Measurements from ENCODE around the gene FHAD1.

The FHAD1 gene

GRCh38 chr1:15410223-15410883 is 163.3 kb downstream of the FHAD1 start:
- DNase-seq (ENCODE audit: insufficient read length, low spot score) (no peak), FAIRE-seq (no peak)

DNA sequence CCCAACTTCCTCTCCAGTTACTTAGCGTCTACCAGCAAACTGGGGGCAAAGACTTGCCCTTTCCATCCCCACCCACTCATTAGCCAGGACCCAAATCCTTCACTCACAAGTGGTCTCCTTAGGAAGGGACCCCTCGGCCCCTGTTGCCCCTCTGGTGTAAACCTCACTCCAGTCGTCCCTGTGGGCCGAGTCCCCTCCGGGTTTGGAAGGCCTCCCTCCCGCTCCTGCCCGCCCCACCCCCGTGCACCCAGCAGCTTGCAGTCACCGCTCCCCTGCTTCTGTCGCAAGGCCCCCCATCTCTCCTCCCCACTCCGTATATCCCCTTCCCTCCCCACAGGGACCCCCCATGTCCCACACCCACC is 163.8 kb downstream of the FHAD1 start:
- FAIRE-seq (no peak), DNase-seq (ENCODE audit: insufficient read length, low spot score) (no peak)

- FAIRE-seq (peak; percentile 93), DNase-seq (ENCODE audit: insufficient read length, low spot score) (peak; percentile 83)
Observed at GRCh38 chr1:15411593-15412137, 164.6 kb downstream of the FHAD1 start.

DNA sequence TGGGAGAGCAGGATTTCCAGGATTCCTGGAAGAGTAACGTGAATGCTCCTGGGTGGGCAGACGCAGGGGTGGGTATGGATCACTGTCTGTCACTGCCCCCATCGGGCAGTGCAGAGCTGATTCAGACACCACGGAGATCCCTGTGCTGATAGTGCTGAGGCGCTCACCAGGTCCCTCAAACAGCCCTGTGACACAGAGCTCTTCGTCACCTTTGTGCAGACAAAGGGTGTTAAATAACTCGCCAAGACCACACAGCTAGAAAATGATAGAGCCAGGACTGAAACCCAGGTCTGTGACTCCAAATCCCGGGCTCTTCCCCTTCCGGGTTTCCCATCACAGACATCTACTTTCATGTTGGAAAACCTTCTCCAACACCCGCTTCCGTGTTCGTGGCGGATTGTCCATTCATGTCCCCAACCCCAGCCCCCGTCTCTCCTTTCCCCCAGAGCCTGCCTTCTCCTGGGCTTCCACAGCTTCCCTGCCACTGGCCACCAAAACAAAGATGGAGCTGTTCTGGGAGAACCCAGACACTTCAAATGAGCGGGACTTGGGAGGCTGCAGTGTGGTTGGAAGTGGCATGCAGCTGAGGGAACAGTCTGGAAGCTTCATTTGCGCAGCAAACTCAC is 165.3 kb downstream of the FHAD1 start:
- no peak for FAIRE-seq
- no peak for DNase-seq (ENCODE audit: insufficient read length, low spot score)

- no peak for DNase-seq (ENCODE audit: insufficient read length, low spot score)
- no peak for FAIRE-seq
Observed at GRCh38 chr1:15412843-15413242, 165.8 kb downstream of the FHAD1 start.

- DNase-seq (ENCODE audit: insufficient read length, low spot score) (no peak), FAIRE-seq (no peak)
Observed at GRCh38 chr1:15413563-15414444, 166.8 kb downstream of the FHAD1 start.

DNA sequence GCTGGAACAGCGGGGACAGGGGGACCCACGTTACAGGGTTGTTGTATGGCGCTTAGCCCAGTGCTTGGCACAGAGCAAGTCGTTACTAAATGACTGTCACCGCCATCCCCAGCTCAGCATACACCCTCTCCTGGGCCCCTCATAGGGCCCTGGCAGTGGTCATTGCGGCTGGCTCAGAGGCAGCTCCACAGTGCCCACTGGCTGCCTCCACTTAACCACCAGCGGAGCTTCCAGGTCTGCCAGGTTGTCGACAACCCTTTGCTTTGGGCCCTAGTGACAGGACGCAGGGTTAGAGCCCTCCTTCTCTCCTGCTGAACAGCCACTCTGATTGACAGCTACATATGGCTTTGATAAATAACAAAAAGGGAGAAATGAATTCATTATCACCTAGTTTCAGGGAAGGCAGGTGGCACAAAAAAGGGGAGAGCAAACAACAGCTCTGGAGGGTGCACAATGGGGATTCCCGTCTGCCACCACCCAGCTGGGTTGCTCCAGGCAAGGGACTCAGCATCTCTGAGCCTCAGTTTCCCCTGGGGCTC is 167.5 kb downstream of the FHAD1 start:
- FAIRE-seq: no peak
- DNase-seq (ENCODE audit: insufficient read length, low spot score): no peak

DNA sequence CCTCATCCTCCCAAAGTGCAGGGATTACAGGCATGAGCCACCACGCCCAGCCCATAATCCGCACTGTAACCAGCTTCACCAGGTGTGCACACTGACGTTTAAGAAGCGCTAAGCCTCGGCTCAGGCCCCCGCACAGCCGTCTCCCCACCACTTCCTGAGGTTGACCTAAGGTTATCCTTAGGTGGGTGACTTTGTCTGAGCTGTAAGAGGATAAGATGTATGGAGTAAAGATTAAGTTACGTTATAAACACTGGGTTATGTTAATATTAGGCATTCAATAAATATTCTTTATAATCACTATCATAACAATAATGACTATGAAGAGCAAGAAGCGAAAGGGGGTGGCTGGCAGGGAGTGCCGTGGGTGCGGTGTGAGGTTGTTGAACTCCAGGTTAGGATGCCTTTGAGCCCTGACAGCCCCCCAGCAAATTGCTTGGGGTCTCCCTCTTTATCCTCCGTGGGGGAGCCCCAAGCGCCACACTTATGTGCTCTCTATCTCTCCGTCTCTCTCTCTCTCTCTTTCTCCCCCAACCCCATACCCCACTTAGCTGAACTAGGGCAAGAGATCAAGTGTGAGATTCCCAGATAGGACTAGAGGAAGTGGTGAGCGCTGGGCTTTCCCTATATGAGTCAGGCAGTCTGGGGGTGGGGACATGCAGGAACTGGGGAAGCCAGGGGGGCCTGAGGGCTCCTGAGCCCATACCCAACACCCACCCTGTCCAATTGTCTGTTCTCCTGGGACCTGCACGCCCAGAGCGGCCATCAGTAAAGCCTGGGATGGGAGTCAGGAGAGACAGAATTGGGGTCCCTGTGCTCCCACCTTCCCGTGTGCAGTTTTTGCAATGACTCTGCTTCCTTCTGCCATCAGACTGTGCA is 170.3 kb downstream of the FHAD1 start:
- peak; percentile 71 for FAIRE-seq
- no peak for DNase-seq (ENCODE audit: insufficient read length, low spot score)

GRCh38 chr1:15418806-15419515 is 171.9 kb downstream of the FHAD1 start:
- FAIRE-seq (no peak), DNase-seq (ENCODE audit: insufficient read length, low spot score) (no peak)

GRCh38 chr1:15420853-15421465 is 173.9 kb downstream of the FHAD1 start:
- FAIRE-seq (no peak), DNase-seq (ENCODE audit: insufficient read length, low spot score) (no peak)

DNA sequence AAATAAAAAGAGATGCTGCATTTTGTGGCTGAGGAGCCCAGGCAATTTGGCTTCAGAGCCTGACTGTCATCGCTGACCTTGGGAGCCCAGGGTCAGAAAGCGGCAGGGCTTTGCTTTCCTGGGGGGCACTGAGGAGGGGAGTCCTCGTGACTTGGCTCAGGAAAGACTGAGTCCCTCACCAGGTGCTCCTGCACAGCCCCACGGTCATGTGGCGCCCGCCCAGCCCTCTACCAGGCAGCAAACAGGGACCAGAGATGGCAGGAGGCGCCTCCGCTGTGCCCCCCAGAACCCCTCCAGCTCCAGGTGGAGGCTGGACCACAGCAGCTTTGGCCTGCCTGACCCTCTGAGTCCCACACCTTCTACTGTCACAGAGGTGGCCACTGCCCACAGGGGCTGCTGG is 175.8 kb downstream of the FHAD1 start:
- DNase-seq (ENCODE audit: insufficient read length, low spot score) (no peak), FAIRE-seq (no peak)

DNA sequence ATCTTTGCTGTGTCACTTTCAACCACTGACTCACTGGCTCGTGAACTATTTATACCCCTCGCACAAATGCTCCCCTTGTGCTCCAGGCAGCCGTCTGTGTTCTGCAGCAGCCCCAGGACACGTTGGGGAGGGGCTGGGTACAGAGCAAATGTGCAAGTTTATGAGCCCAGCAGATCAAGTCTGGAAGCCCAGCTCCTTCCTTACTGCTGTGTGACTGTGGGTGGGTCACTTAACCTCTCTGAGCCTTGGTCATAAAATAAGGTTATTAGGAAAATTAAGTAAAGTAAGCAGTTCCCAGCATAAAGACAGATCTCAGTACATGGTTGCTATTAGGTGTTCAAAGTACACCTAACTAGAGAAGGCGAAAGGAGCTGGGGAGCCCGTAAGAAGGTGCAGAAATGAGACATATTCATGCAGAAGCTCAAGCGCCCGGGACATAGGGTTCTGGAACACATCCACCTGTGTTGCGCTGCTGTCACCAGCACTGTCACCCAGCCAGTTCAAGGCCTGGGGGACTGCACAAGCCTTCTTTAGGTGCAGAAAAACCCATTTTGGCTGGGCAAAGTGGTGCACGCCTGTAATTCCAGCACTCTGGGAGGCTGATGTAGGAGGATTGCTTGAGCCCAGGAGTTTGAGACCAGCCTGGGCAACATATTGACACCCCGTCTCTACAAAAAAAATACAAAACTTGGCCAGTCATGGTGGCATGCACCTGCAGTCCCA is 176.5 kb downstream of the FHAD1 start:
- DNase-seq (ENCODE audit: insufficient read length, low spot score) (no peak), FAIRE-seq (no peak)

DNA sequence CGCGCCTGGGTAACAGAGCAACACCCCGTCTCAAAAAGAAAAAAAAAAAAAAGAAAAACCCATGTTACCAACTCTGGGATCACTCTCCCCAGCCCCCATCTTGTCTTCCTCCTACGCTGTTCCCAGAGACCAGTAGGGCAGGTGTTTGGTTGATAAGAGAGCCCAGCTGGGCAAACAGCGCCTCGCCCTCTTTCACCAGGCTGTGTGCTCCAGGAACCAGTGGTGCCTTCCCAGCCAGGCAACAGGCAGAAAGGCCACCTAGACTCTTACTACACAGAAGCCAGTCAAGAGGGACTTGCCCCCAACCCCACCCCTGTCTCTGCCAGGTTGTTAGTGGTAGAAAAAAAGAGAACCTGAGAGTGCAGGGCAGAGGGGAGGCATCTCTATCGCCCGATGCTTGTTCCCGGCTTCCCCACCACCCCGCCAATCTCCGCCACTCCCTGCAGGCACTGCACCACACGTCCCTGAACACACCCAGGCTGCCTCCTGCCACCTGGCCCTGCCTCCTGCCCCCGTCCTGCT is 177.2 kb downstream of the FHAD1 start:
- no peak for DNase-seq (ENCODE audit: insufficient read length, low spot score)

DNA sequence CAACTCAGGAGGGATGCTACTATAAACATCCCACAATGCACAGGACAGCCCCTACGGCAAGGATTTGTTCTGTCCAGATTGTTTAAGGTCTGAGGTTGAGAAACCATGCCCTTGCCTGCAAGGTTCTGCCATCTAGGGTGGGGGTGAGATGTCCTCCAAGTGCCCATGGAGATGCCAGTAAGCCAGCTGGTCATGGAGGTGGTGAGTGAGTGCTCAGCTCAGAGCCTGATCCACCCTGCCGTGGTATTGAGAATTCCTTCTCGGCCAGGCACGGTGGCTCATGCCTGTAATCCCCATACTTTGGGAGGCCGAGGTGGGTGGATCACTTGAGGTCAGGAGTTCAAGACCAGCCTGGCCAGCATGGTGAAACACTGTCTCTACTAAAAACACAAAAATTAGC is 178.0 kb downstream of the FHAD1 start:
- FAIRE-seq (no peak), DNase-seq (ENCODE audit: insufficient read length, low spot score) (no peak)

More for the DNA sequence above, 177.2 kb downstream of the FHAD1 start:
- no peak for FAIRE-seq

- FAIRE-seq (no peak), DNase-seq (ENCODE audit: insufficient read length, low spot score) (no peak)
Observed at GRCh38 chr1:15425521-15425920, 178.5 kb downstream of the FHAD1 start.

DNA sequence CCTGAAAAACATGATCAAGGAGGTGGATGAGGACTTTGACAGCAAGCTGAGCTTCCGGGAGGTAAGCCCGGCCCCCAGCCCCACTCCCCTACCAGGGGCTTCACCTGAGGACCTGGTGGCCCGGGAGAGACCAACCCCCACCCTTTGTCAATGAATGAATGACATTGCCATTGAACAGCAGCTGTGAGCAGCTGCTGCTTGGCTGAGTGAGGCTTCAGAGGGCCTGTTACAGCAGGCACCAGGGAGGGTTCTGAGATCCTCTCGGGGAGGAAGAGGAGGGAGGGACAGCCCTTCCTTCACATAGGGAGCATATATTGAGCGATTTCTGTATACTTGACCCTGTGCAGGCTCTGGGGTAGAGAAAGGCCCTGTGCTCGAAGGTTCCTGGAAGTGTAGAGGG is 178.9 kb downstream of the FHAD1 start:
- no peak for FAIRE-seq
- no peak for DNase-seq (ENCODE audit: insufficient read length, low spot score)

GRCh38 chr1:15426492-15427279 is 179.7 kb downstream of the FHAD1 start:
- DNase-seq (ENCODE audit: insufficient read length, low spot score) (no peak), FAIRE-seq (no peak)

DNA sequence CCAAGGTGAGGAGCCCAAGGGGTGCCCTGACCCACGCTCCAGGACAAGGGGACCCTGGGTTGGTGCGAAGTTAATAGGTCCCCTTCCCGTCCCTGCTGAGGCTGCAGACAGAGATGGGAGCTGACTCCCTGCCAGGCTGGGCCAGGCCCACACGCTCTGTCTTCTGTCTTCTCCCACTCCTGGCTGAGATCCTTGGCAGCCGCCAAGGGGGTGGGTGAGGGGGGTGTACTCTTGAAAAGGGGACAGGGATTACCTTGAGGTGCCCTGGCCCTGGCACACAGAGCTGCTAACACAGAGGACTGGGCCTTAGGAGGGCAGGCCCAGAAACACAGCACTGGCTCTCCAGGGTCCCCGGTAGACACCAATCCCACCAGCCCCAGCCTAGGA is 180.2 kb downstream of the FHAD1 start:
- DNase-seq (ENCODE audit: insufficient read length, low spot score) (no peak), FAIRE-seq (no peak)
